Hepatocyte (in vitro differentiated cells): ENCODE data around the gene TRIM39.

Experiments used
- CTCF ChIP-seq: fragments of 200-600 bp; sonication (generic); IDR thresholded peaks from 2 replicates; pipeline ENCODE4 v1.5.1; 2016; ENCODE audit warnings: antibody characterized with exemption, mild to moderate bottlenecking; ENCODE audit not compliant: poor library complexity
- EZH2 ChIP-seq: fragments of 200-600 bp; sonication (generic); IDR thresholded peaks from 2 replicates; pipeline ENCODE4 v1.6.1; 2016; ENCODE audit warnings: antibody characterized with exemption, mild to moderate bottlenecking, borderline replicate concordance
- EZH2phosphoT487 ChIP-seq: fragments of 200-600 bp; sonication (generic); IDR thresholded peaks from one replicate; pipeline ENCODE4 v1.6.1; 2018; ENCODE audit warnings: antibody characterized with exemption, mild to moderate bottlenecking, low read depth, moderate library complexity; ENCODE audit not compliant: unreplicated experiment, severe bottlenecking

GRCh38 chr6:30356536-30356935 is 29.8 kb downstream of the TRIM39 start:
- TF ChIP-seq EZH2phosphoT487 = no peak
- TF ChIP-seq CTCF = no peak
- no peak for TF ChIP-seq EZH2
